Peyer's patch (tissue), 4 donors: Measurements from ENCODE around the gene TOPAZ1.

Experiments used
- POLR2A ChIP-seq, 2 donors: fragments of 450-650 bp; IDR thresholded peaks; one replicate each; pipeline ENCODE4 v1.5.1; 2017; ENCODE audit warnings: antibody characterized with exemption in 2 of 2, mild to moderate bottlenecking in 2 of 2, moderate library complexity in 2 of 2
- TF ChIP-seq, protein P1 (sequence below), 6 experiments: fragments of 450-650 bp in 4 of 6; fragments of 200-600 bp in 2 of 6; sonication (generic) in 1 of 6; IDR thresholded peaks; one replicate each; pipeline ENCODE4 v1.5.1; 2017 to 2019; ENCODE audit warnings: antibody characterized with exemption in 6 of 6, mild to moderate bottlenecking in 3 of 6, moderate library complexity in 1 of 6

DNA sequence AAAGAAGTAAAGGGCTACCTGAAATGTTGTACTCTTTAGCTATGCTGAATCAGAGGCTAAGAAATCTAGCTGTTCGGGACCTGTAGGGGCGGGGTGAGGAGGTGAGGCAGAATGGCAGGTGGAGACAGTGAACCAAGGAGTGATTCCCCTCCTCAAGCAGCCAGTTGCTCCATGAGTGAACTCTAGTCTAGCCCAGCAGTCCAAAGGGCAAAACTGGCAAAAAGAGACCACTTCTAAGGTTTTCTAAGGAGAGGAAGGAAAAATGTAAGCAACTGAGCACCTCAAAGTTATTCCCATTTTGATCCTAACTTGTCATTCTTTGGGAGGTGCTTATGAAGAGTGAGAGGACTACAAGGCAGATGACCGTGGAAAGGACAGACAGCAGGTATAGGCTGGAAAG, 19.3 kb upstream of the TOPAZ1 start:
- TF ChIP-seq, protein P1, sequence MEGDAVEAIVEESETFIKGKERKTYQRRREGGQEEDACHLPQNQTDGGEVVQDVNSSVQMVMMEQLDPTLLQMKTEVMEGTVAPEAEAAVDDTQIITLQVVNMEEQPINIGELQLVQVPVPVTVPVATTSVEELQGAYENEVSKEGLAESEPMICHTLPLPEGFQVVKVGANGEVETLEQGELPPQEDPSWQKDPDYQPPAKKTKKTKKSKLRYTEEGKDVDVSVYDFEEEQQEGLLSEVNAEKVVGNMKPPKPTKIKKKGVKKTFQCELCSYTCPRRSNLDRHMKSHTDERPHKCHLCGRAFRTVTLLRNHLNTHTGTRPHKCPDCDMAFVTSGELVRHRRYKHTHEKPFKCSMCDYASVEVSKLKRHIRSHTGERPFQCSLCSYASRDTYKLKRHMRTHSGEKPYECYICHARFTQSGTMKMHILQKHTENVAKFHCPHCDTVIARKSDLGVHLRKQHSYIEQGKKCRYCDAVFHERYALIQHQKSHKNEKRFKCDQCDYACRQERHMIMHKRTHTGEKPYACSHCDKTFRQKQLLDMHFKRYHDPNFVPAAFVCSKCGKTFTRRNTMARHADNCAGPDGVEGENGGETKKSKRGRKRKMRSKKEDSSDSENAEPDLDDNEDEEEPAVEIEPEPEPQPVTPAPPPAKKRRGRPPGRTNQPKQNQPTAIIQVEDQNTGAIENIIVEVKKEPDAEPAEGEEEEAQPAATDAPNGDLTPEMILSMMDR (IDR thresholded peaks at IDR 0.05): no peak
- TF ChIP-seq POLR2A (IDR thresholded peaks at IDR 0.05): no peak
